Measurements from ENCODE around the gene EEF2. TPM values are rescaled to one million over a fixed set of nuclear protein-coding genes. Genes with fewer than 3 reads are reported as not detected.
"Not testable (repeated sequence)": the region's sequence is repeated elsewhere in the genome, so short reads cannot be mapped to it uniquely, and the experiment has no call there.

EEF2 gene
- total RNA-seq, 1 donor from 2014 or later = 2,154 TPM

DNA sequence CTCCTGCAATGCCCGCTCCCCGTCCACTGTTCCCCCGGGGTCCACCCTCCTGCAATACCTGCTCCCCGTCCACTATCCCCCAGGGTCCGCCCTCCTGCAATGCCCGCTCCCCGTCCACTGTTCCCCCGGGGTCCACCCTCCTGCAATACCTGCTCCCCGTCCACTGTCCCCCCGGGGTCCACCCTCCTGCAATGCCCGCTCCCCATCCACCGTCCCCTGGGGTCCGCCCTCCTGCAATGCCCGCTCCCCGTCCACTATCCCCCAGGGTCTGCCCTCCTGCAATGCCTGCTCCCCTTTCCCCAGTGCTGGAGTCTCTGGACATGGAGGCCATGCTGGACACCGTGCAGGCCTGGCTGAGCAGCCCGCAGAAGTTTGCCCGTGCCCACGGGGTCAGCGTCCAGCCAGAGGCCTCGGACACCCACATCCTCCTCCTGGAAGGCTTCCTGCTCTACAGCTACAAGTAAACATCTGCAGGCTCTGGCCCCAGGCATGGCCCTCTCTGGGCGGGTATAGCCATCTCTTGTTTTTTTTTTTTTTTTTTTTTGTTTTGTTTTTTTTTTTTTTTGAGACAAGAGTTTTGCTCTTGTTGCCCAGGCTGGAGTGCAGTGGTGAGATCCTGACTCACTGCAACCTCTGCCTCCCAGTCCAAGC lies 46.8 kb downstream of the EEF2 start:
- DNase-seq (ENCODE audit: missing footprints); ATAC-seq; intact Hi-C loops (cut with DNase I): not testable (repeated sequence)

- ATAC-seq (peak; percentile 10), DNase-seq (ENCODE audit: missing footprints) (no peak)
- intact Hi-C loops (cut with DNase I) = no loop called here
These were observed 48.5 kb downstream of the EEF2 start for GRCh38 chr19:3936506-3937442.

DNA sequence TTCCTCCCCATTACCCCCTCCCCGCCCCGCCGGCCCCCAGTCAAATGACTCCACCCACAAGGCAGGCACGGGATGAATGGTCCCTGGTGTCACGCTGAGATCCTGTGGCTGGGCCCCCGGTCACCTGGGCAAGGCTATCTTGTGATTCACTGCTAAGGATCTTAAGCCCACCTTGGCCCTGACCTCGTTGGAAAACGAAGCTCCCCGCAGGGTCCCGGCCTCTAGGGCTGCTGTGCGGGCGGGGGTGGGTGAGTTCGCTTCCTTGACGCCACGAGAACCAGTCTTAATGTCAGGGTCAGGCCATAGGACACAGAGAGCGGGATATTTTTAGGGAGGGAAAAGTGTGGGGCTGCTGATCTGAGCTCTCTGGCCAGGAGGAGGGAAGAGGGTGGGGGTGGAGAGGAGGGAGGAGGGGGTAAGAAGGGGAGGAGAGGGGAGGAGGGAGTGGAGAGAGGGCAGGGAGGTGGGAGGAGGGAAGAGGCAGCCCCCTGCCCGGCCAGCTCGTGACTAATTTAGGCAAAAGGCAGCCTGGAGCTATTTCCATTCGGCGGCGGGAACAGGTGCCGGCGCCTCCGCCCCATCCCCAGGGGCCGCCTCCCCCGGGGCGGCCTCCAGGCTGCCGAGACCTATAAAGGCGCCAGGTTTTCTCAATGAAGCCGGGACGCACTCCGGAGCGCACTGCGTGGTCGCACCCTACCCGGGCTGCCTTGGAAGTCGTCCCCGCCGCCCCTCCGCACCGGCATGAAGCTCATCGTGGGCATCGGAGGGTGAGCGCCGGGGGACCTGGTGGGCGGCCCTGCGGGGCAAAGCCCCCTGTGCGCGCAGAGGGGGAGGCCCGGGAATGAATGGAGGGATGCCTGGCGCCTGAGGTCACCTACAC lies 52.1 kb downstream of the EEF2 start, which contains the start of gene NMRK2:
NMRK2 (plus strand) TSS at position 139 of the 880 bp plus-strand sequence; CDS start at position 742, 603 bp downstream.
- intact Hi-C loops (cut with DNase I) = loop anchor here (5.0 kb wide), 1 partner anchor 34 kb away; no protein-coding TSS in a partner anchor
- ATAC-seq (peak; percentile 59), DNase-seq (ENCODE audit: missing footprints) (no peak)

GRCh38 chr19:3931041-3931440 lies 54.2 kb downstream of the EEF2 start:
- peak; percentile 60 for ATAC-seq
- DNase-seq (ENCODE audit: missing footprints) = peak; percentile 80
- intact Hi-C loops (cut with DNase I) = loop anchor here (5.0 kb wide), 1 partner anchor 36 kb away; no protein-coding TSS in a partner anchor

Small RNA genes lying within 50 kb of the gene (microRNA-seq; reads per million reads assigned to microRNA genes)
- gene MIR637 = not detected

Other genes starting within 250 kb of the EEF2 start
- gene APBA3, start 223.8 kb downstream of the EEF2 start, total RNA-seq = 12.7 TPM
- 73.8 TPM for gene MRPL54, start 222.8 kb downstream of the EEF2 start, total RNA-seq
- not detected for gene RAX2, start 213.2 kb downstream of the EEF2 start, total RNA-seq
- 0.43 TPM for gene MATK, start 199.1 kb downstream of the EEF2 start, total RNA-seq
- not detected for gene ZFR2, start 116.4 kb downstream of the EEF2 start, total RNA-seq
- not detected for gene ATCAY, start 104.8 kb downstream of the EEF2 start, total RNA-seq
- 627 TPM for gene NMRK2, start 52.4 kb downstream of the EEF2 start, total RNA-seq
- gene DAPK3, start 14.4 kb downstream of the EEF2 start, total RNA-seq = 67.5 TPM
- 16.1 TPM for gene PIAS4, start 22.3 kb upstream of the EEF2 start, total RNA-seq
- gene ZBTB7A, start 81.4 kb upstream of the EEF2 start, total RNA-seq = 30.8 TPM
- gene MAP2K2, start 138.7 kb upstream of the EEF2 start, total RNA-seq = 138 TPM
- not detected for gene CREB3L3, start 168.2 kb upstream of the EEF2 start, total RNA-seq
- gene SIRT6, start 197.1 kb upstream of the EEF2 start, total RNA-seq = 10.4 TPM
- gene ANKRD24, start 197.2 kb upstream of the EEF2 start, total RNA-seq = 0.19 TPM
- gene EBI3, start 244.1 kb upstream of the EEF2 start, total RNA-seq = 0.73 TPM